H1 (cell line): ENCODE measurements around the gene SEMA5B. TPM values are rescaled to one million over a fixed set of nuclear protein-coding genes. Genes with fewer than 3 reads are reported as not detected.

Source experiments
- CTCF ChIA-PET: fragments of 300-600 bp; sonication (Branson Sonifier 250); formaldehyde crosslinking; loops from one replicate; lab custom pipeline; 2021; ENCODE audit not compliant: partially characterized antibody; lab: Charles Lee
- POLR2A ChIA-PET: fragments of 300-600 bp; sonication (Branson Sonifier 250); formaldehyde crosslinking; loops from one replicate; lab custom pipeline; 2021; ENCODE audit warnings: inconsistent platforms; ENCODE audit not compliant: partially characterized antibody; lab: Charles Lee
- DNase-seq, 2 experiments: peaks; one replicate each; pipeline versions ENCODE4 v3.0.0 to v3.0.0-alpha.2; 2010 to 2022; ENCODE audit warnings: low spot score in 2 of 2, low read depth in 1 of 2, mixed read lengths in 1 of 2
- FAIRE-seq: peaks from 2 replicates; lab custom pipeline; 2011; peaks lifted over from hg19 to GRCh38; lab: Jason Lieb, UNC
- H2AFZ ChIP-seq: 2 replicates; pipeline ENCODE4 v1.8.1; 2012; ENCODE audit warnings: low read length, inconsistent platforms
- H2AK5ac ChIP-seq: 2 replicates; pipeline ENCODE4 v1.6.1; 2013; ENCODE audit warnings: low read depth, low read length
- H2BK120ac ChIP-seq: replicated peaks from 2 replicates; pipeline ENCODE3; 2013; ENCODE audit warnings: low read depth, low read length, inconsistent platforms
- H2BK12ac ChIP-seq: 2 replicates; pipeline ENCODE4 v1.6.1; 2013; ENCODE audit warnings: low read depth, low read length
- H2BK15ac ChIP-seq: 2 replicates; pipeline ENCODE4 v1.6.1; 2013; ENCODE audit warnings: low read length
- H2BK20ac ChIP-seq: 2 replicates; pipeline ENCODE4 v1.6.1; 2013; ENCODE audit warnings: low read length
- H2BK5ac ChIP-seq: 2 replicates; pipeline ENCODE4 v1.6.1; 2013; ENCODE audit warnings: low read depth, low read length
- H3K14ac ChIP-seq: 2 replicates; pipeline ENCODE4 v1.6.1; 2013; ENCODE audit warnings: inconsistent platforms; ENCODE audit not compliant: insufficient read length
- H3K18ac ChIP-seq: 2 replicates; pipeline ENCODE4 v1.6.1; 2013; ENCODE audit warnings: low read length; ENCODE audit errors: extremely low read depth
- H3K23ac ChIP-seq: 2 replicates; pipeline ENCODE4 v1.6.1; 2013; ENCODE audit warnings: inconsistent platforms; ENCODE audit not compliant: insufficient read length
- H3K23me2 ChIP-seq: 2 replicates; pipeline ENCODE4 v1.6.1; 2013; ENCODE audit warnings: low read depth, low read length
- H3K27ac ChIP-seq: 2 replicates; pipeline ENCODE4 v1.6.1; 2011; ENCODE audit warnings: low read depth, low read length, inconsistent platforms
- H3K27me3 ChIP-seq, 4 experiments: replicated peaks in 1 of 4; 1 replicate in 1 of 4; 2 replicates in 3 of 4; pipeline versions ENCODE4 v1.6.1 to v1.8.1; 2011 to 2013; ENCODE audit warnings: low read length in 3 of 4, mild to moderate bottlenecking in 3 of 4, inconsistent platforms in 2 of 4, mixed read lengths in 2 of 4, moderate library complexity in 1 of 4; ENCODE audit not compliant: control insufficient read depth in 3 of 4, insufficient read depth in 3 of 4; ENCODE audit errors: extremely low read depth in 1 of 4
- H3K36me3 ChIP-seq, 4 experiments: 2 replicates each; pipeline versions ENCODE4 v1.6.1 to v1.8.1; 2011 to 2013; ENCODE audit warnings: mild to moderate bottlenecking in 4 of 4, low read length in 3 of 4, moderate library complexity in 2 of 4, control low read depth in 1 of 4, inconsistent platforms in 1 of 4; ENCODE audit not compliant: insufficient read depth in 4 of 4, control insufficient read depth in 2 of 4
- H3K4ac ChIP-seq: replicated peaks from 2 replicates; pipeline ENCODE3; 2013; ENCODE audit warnings: low read length, low read depth, mixed read lengths, inconsistent platforms; ENCODE audit not compliant: insufficient read length
- H3K4me1 ChIP-seq, 4 experiments: replicated peaks in 1 of 4; 1 replicate in 1 of 4; 2 replicates in 3 of 4; pipeline versions ENCODE4 v1.6.1 to v1.8.1; 2011 to 2013; ENCODE audit warnings: low read length in 3 of 4, inconsistent platforms in 2 of 4, mixed read lengths in 1 of 4; ENCODE audit not compliant: insufficient read depth in 4 of 4, control insufficient read depth in 3 of 4
- H3K4me2 ChIP-seq, 2 experiments: 2 replicates each; pipeline versions ENCODE4 v1.6.1 to v1.8.1; 2011 to 2013; ENCODE audit warnings: low read depth in 2 of 2, low read length in 2 of 2, control low read depth in 1 of 2, inconsistent platforms in 1 of 2, mild to moderate bottlenecking in 1 of 2; ENCODE audit not compliant: insufficient read depth in 1 of 2
- H3K4me3 ChIP-seq, 4 experiments: fragments of 200-600, 300-600 bp in 1 of 4; sonication (generic), shearing (Covaris generic), sonication (Bioruptor Twin) in 1 of 4; 2 replicates each; pipeline versions ENCODE4 v1.5.1 to v1.8.1; 2011 to 2016; ENCODE audit warnings: low read length in 4 of 4, low read depth in 3 of 4, control low read depth in 2 of 4, inconsistent platforms in 2 of 4, mild to moderate bottlenecking in 2 of 4, mixed read lengths in 1 of 4, moderate library complexity in 1 of 4; ENCODE audit not compliant: insufficient read depth in 2 of 4; ENCODE audit errors: extremely low read depth in 1 of 4
- H3K56ac ChIP-seq: replicated peaks from 2 replicates; pipeline ENCODE3; 2013; ENCODE audit warnings: low read depth, mild to moderate bottlenecking, mixed read lengths, low read length, inconsistent platforms; ENCODE audit not compliant: insufficient read length
- H3K79me1 ChIP-seq: 2 replicates; pipeline ENCODE4 v1.6.1; 2013; ENCODE audit warnings: low read depth, low read length, control low read depth
- H3K79me2 ChIP-seq, 2 experiments: 2 replicates each; pipeline versions ENCODE4 v1.6.1 to v1.8.1; 2012 to 2013; ENCODE audit warnings: low read length in 2 of 2, mild to moderate bottlenecking in 2 of 2, inconsistent platforms in 1 of 2; ENCODE audit not compliant: insufficient read depth in 2 of 2, control insufficient read depth in 1 of 2
- H3K9ac ChIP-seq, 4 experiments: replicated peaks in 1 of 4; 1 replicate in 1 of 4; 2 replicates in 3 of 4; pipeline versions ENCODE4 v1.6.1 to v1.8.1; 2011 to 2013; ENCODE audit warnings: low read depth in 3 of 4, low read length in 3 of 4, control low read depth in 2 of 4, mild to moderate bottlenecking in 2 of 4, moderate library complexity in 2 of 4, inconsistent platforms in 1 of 4; ENCODE audit errors: extremely low read depth in 1 of 4
- H3K9me3 ChIP-seq, 2 experiments: 2 replicates each; pipeline versions ENCODE4 v1.6.1 to v1.8.1; 2012 to 2013; ENCODE audit warnings: mild to moderate bottlenecking in 2 of 2, moderate library complexity in 2 of 2, control low read depth in 1 of 2, inconsistent platforms in 1 of 2, low read depth in 1 of 2, low read length in 1 of 2, mixed read lengths in 1 of 2; ENCODE audit not compliant: insufficient read depth in 2 of 2
- H4K20me1 ChIP-seq, 2 experiments: replicated peaks in 1 of 2; 2 replicates each; pipeline versions ENCODE3 to v1.8.1; 2011 to 2013; ENCODE audit warnings: inconsistent platforms in 2 of 2, low read length in 2 of 2, mild to moderate bottlenecking in 1 of 2; ENCODE audit not compliant: insufficient read depth in 2 of 2, control insufficient read depth in 1 of 2
- H4K5ac ChIP-seq: 2 replicates; pipeline ENCODE4 v1.6.1; 2013; ENCODE audit warnings: low read length, low read depth, mixed read lengths, inconsistent platforms; ENCODE audit not compliant: insufficient read length
- H4K8ac ChIP-seq: 2 replicates; pipeline ENCODE4 v1.8.0; 2013; ENCODE audit warnings: mild to moderate bottlenecking, moderate library complexity, low read length, inconsistent platforms; ENCODE audit not compliant: insufficient read depth; ENCODE audit errors: extremely low read depth
- H4K91ac ChIP-seq: replicated peaks from 2 replicates; pipeline ENCODE3; 2013; ENCODE audit warnings: low read length, mixed read lengths, inconsistent platforms; ENCODE audit not compliant: insufficient read length
- CBX8 ChIP-seq: fragments of 300-800, 300-1000 bp; sonication (generic); IDR thresholded peaks from 2 replicates; pipeline ENCODE4 v1.7.1; 2016; ENCODE audit warnings: low read depth, low read length, borderline replicate concordance
- E2F6 ChIP-seq: IDR thresholded peaks from 2 replicates; pipeline ENCODE4 v1.6.1; 2012; ENCODE audit warnings: inconsistent platforms
- GTF2F1 ChIP-seq: IDR thresholded peaks from 2 replicates; pipeline ENCODE4 v1.6.1; 2012; ENCODE audit warnings: low read depth, low read length, improper control_type of control experiment, borderline replicate concordance
- JUN ChIP-seq: IDR thresholded peaks from 2 replicates; pipeline ENCODE4 v1.6.1; 2011; ENCODE audit warnings: low read depth, mild to moderate bottlenecking, improper control_type of control experiment, low read length
- SRF ChIP-seq: IDR thresholded peaks from 2 replicates; pipeline ENCODE4 v1.6.1; 2011; ENCODE audit warnings: mild to moderate bottlenecking, low read depth, low read length, moderate library complexity
- polyA plus RNA-seq, 7 experiments: library from polyadenylated mRNA; depleted of rRNA in 3 of 7; stranded (reverse) in 5 of 7; unstranded in 2 of 7; fragments of >200 nt in 5 of 7; fragments of 200-250 nt in 2 of 7; gene quantifications; 1 replicate in 5 of 7; 2 replicates in 1 of 7; 4 replicates in 1 of 7; pipeline versions ENCODE4 v1.2.1 to v1.2.3, GENCODE V29; 2011 to 2013; ENCODE audit warnings: missing spikeins in 2 of 7, mixed read lengths in 2 of 7
- total RNA-seq: library from RNA; stranded (reverse); fragmentation: NEBNext Ultra II Directional; extraction: Animal tissue kit (Norgen Biotek cat#: 25700); gene quantifications from 2 replicates; pipeline ENCODE4 v1.2.1, GENCODE V29; 2021

The SEMA5B gene
- total and polyA plus RNA-seq, 2 of the 8 experiments (the other 6 are each of a cell fraction or from before 2014, with no cell fraction given): 13.1 to 22.4 TPM

- no peak overlapping the region for H3K9ac ChIP-seq
- H3K4me1 ChIP-seq: no peaks in the 10 kb centered on the region
- no peak overlapping the region for H3K4me2 ChIP-seq
- no peak overlapping the region for H2BK5ac ChIP-seq
- H2BK120ac ChIP-seq: no peak overlapping the region
- no peaks in the 10 kb centered on the region for H3K36me3 ChIP-seq
- H4K8ac ChIP-seq: no peak overlapping the region
- FAIRE-seq (no peak), DNase-seq (no peak)
- no peaks in the 10 kb centered on the region for H3K79me2 ChIP-seq
- H3K14ac ChIP-seq: no peak overlapping the region
- H3K18ac ChIP-seq: no peak overlapping the region
- H2BK20ac ChIP-seq: no peak overlapping the region
- no peaks in the 10 kb centered on the region for H4K20me1 ChIP-seq
- no peak for TF ChIP-seq E2F6
- no peak for TF ChIP-seq SRF
- TF ChIP-seq GTF2F1: no peak
- TF ChIP-seq JUN: no peak
- TF ChIP-seq CBX8: no peak
- no peak overlapping the region for H3K27ac ChIP-seq
- POLR2A ChIA-PET: no interaction called here
- CTCF ChIA-PET: no interaction called here
- H3K79me1 ChIP-seq: no peaks in the 10 kb centered on the region
- no peak overlapping the region for H2AK5ac ChIP-seq
- H2BK15ac ChIP-seq: no peak overlapping the region
- no peak overlapping the region for H2AFZ ChIP-seq
- no peak overlapping the region for H3K56ac ChIP-seq
- no peak overlapping the region for H3K23ac ChIP-seq
- no peaks in the 10 kb centered on the region for H3K9me3 ChIP-seq
- H3K4ac ChIP-seq: no peak overlapping the region
- no peak overlapping the region for H4K91ac ChIP-seq
- H2BK12ac ChIP-seq: no peak overlapping the region
- no peak overlapping the region for H3K4me3 ChIP-seq
- no peaks in the 10 kb centered on the region for H3K27me3 ChIP-seq
- H3K23me2 ChIP-seq: no peaks in the 10 kb centered on the region
- H4K5ac ChIP-seq: no peak overlapping the region
These were observed 151.9 kb downstream of the SEMA5B start for GRCh38 chr3:122875547-122876127.
